ENCODE results near the gene OR8B2.
"Not testable (repeated sequence)": the region's sequence is repeated elsewhere in the genome, so short reads cannot be mapped to it uniquely, and the experiment has no call there.

Gene OR8B2

DNA sequence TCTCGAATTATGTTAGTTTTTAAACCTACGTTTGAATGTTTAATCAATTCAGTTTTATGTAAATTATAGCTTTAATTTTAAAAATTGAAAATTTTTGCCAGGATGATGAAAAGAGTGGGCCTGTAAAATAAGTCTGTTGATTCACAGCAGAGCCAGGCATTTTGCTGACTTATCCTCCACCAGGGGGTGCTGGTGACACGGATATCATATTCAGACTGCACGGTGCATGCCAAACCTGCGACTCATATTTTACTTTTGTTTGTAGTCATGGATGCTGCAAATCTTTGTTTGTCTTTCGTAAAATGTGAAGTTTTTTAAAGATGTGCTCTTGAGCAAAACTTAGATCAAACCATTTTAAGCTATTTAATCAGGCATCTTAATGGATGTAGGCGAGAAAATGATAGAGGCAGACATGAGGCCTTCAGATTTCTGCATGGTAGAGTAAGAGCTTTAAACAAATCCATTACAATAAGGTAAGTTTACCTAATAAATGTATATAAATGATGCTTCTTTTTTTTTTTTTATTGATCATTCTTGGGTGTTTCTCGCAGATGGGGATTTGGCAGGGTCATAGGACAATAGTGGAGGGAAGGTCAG, 18.1 kb upstream of the OR8B2 start:
- no peak overlapping the region for H3K4me3 ChIP-seq (ENCODE audit: low read length)
- DNase-seq (ENCODE audit: low read depth), result peak; percentile 91
- TF ChIP-seq, protein P1, sequence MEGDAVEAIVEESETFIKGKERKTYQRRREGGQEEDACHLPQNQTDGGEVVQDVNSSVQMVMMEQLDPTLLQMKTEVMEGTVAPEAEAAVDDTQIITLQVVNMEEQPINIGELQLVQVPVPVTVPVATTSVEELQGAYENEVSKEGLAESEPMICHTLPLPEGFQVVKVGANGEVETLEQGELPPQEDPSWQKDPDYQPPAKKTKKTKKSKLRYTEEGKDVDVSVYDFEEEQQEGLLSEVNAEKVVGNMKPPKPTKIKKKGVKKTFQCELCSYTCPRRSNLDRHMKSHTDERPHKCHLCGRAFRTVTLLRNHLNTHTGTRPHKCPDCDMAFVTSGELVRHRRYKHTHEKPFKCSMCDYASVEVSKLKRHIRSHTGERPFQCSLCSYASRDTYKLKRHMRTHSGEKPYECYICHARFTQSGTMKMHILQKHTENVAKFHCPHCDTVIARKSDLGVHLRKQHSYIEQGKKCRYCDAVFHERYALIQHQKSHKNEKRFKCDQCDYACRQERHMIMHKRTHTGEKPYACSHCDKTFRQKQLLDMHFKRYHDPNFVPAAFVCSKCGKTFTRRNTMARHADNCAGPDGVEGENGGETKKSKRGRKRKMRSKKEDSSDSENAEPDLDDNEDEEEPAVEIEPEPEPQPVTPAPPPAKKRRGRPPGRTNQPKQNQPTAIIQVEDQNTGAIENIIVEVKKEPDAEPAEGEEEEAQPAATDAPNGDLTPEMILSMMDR (IDR thresholded peaks at IDR 0.05; ENCODE audit: insufficient read depth, low read depth, low read length, missing control alignments), result peak; percentile 79

DNA sequence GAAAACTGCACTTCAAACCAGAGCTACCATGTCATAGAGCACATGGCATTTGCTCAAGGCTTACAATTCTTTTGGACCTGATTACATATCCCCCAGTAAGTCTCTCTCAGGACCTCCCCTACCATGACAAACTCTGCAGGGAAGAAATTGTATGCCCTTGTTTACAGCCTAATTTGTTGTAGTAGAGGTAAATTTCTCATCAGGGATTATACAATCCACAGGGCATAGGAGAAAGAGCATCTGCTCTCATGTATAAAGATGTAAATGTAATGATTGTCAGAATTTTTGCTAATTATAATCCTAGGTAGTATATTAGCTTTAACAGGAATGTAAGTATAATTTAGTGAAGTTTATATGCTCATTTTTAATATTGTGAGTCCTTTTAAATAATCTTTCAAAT, 14.6 kb upstream of the OR8B2 start, which contains the start of gene OR8B3:
TSS of gene OR8B3 (minus strand) at position 101 of the 400 bp plus-strand sequence. CDS start 1,673 bp downstream, outside the sequence.
- no peak for DNase-seq (ENCODE audit: low read depth)
- TF ChIP-seq, protein P1 (IDR thresholded peaks at IDR 0.05; ENCODE audit: insufficient read depth, low read depth, low read length, missing control alignments), result no peak
- no peak within 1 kb of the TSS for H3K4me3 ChIP-seq (ENCODE audit: low read length)

GRCh38 chr11:124396847-124397246, 12.5 kb upstream of the OR8B2 start:
- not testable (repeated sequence) for H3K4me3 ChIP-seq (ENCODE audit: low read length); DNase-seq (ENCODE audit: low read depth)

GRCh38 chr11:124394408-124394807, 10.1 kb upstream of the OR8B2 start:
- TF ChIP-seq, protein P1 (IDR thresholded peaks at IDR 0.05; ENCODE audit: insufficient read depth, low read depth, low read length, missing control alignments), result no peak
- peak; percentile 30 for DNase-seq (ENCODE audit: low read depth)
- no peak overlapping the region for H3K4me3 ChIP-seq (ENCODE audit: low read length)

DNA sequence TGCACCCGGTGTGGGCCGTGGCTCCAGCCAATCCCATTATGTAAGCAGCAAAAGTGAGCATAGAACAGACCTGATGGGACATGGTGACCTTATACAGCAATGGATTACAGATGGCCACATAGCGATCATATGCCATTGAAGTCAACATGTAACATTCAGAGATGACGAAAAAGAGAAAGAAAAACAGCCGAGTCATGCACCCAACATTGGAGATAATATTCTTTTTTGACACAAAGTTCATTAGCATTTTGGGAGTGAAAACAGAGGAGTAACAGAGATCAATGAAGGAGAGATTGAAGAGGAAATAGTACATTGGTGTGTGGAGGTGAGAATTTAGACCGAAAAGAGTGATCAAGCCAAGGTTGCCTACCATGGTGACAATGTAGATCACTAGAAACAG, 1.4 kb downstream of the OR8B2 start:
- DNase-seq (ENCODE audit: low read depth); H3K4me3 ChIP-seq (ENCODE audit: low read length): not testable (repeated sequence)

- H3K4me3 ChIP-seq (ENCODE audit: low read length), result no peak overlapping the region
- DNase-seq (ENCODE audit: low read depth), result no peak
- TF ChIP-seq, protein P1 (IDR thresholded peaks at IDR 0.05; ENCODE audit: insufficient read depth, low read depth, low read length, missing control alignments), result no peak
These were observed 3.7 kb downstream of the OR8B2 start for GRCh38 chr11:124380585-124380984.

DNA sequence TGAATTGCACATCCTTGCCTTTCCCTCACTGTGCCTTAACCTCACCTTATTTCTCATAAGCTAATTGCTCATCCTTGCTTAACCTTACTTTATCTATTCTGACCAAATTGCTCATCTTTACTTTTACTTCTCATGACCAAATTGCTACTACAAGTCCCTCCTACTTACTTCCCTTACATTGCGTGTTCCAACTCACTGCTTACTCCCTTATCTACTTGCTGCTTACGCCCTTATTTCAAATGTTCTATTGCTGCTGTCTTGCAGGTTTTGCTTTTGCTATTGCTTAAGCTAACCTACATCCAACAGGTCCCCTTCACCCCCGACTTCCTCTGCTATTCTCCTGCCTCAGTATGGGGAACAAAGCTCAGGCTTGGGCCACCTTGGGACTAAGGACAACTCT, 8.0 kb downstream of the OR8B2 start:
- no peak overlapping the region for H3K4me3 ChIP-seq (ENCODE audit: low read length)
- no peak for DNase-seq (ENCODE audit: low read depth)
- TF ChIP-seq, protein P1 (IDR thresholded peaks at IDR 0.05; ENCODE audit: insufficient read depth, low read depth, low read length, missing control alignments), result no peak

DNA sequence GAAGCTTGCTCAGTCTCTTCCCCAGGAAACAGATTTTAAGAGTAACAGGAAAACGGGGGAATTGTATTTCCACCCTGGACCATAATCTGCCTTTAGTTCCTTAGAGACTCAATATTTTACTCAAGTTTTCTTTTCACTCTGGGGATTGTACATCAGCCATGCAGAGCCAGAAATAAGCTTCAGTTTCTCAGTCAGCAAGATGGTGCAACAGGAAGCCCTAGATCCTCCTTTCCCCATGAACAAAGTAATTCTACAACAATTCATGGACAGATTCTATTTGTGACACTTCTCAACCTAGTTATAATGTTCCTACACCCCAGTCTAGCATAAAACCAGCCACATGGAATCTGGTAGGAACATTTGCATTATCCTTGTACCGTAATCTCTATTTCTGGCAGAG, 24.7 kb downstream of the OR8B2 start:
- TF ChIP-seq, protein P1 (IDR thresholded peaks at IDR 0.05; ENCODE audit: insufficient read depth, low read depth, low read length, missing control alignments), result no peak
- no peak overlapping the region for H3K4me3 ChIP-seq (ENCODE audit: low read length)
- DNase-seq (ENCODE audit: low read depth), result no peak
